ENCODE results near the gene EIF2S2. TPM values are rescaled to one million over a fixed set of nuclear protein-coding genes. Genes with fewer than 3 reads are reported as not detected.

Gene EIF2S2
- total RNA-seq, 1 experiment from 2014 or later: 121 TPM

- no peak for TF ChIP-seq ZBTB33 (IDR thresholded peaks at IDR 0.05; ENCODE audit: extremely low read depth, insufficient replicate concordance, low read length)
- no peak for TF ChIP-seq SP1 (IDR thresholded peaks at IDR 0.05; ENCODE audit: low read depth)
- no peak for TF ChIP-seq YY1 (IDR thresholded peaks at IDR 0.05; ENCODE audit: extremely low read depth, insufficient replicate concordance, low read depth, low read length)
- no peak for TF ChIP-seq JUND (IDR thresholded peaks at IDR 0.05)
- no peak for TF ChIP-seq CEBPB (IDR thresholded peaks at IDR 0.05; ENCODE audit: low read depth)
- no peak for TF ChIP-seq ZFX (IDR thresholded peaks at IDR 0.05)
- no peak for TF ChIP-seq SIN3A (IDR thresholded peaks at IDR 0.05; ENCODE audit: low read depth)
Observed at GRCh38 chr20:34122274-34122980, 10.4 kb upstream of the EIF2S2 start (continued).

- no peaks in the 10 kb centered on the region for H3K79me2 ChIP-seq (ENCODE audit: insufficient read depth, low read length)
- no peaks in the 10 kb centered on the region for H3K27me3 ChIP-seq (ENCODE audit: insufficient read depth, low read length)
Observed at GRCh38 chr20:34120213-34120612, 8.2 kb upstream of the EIF2S2 start.

More at GRCh38 chr20:34120213-34120612, 8.2 kb upstream of the EIF2S2 start:
- no peak for TF ChIP-seq CBX3 (IDR thresholded peaks at IDR 0.05; ENCODE audit: low read depth)
- TF ChIP-seq ZBTB33 (IDR thresholded peaks at IDR 0.05; ENCODE audit: extremely low read depth, insufficient replicate concordance, low read length): no peak
- TF ChIP-seq RAD21 (IDR thresholded peaks at IDR 0.05; ENCODE audit: low read depth): no peak
- TF ChIP-seq ELF1 (IDR thresholded peaks at IDR 0.05; ENCODE audit: borderline replicate concordance, low read depth): no peak
- no peak for TF ChIP-seq JUND (IDR thresholded peaks at IDR 0.05)
- H3K4me1 ChIP-seq (ENCODE audit: control insufficient read depth in 1 of 2, insufficient read depth in 2 of 2, low read length in 2 of 2): peaks cover 7 to 14% of the 10 kb centered on the region in 2 experiments; a peak in 3 of 4 replicates
- H3K36me3 ChIP-seq (ENCODE audit: control insufficient read depth in 1 of 2, insufficient read depth in 2 of 2, low read length in 2 of 2): no peaks in the 10 kb centered on the region
- ChIA-PET CTCF (no interaction called here), POLR2A (no interaction called here), RAD21 (ENCODE audit: low non-redundant PET in 1 of 2, low total read pairs in 2 of 2, uncharacterized antibody in 2 of 2, unreplicated experiment in 2 of 2) (no interaction called here)
- no peak overlapping the region for H3K9ac ChIP-seq (ENCODE audit: low read length)
- H3K9me3 ChIP-seq (ENCODE audit: control insufficient read depth in 1 of 2, insufficient read depth in 1 of 2, low read depth in 1 of 2, low read length in 2 of 2): no peaks in the 10 kb centered on the region
- H3K27ac ChIP-seq (ENCODE audit: low read depth, low read length): no peak overlapping the region
- intact Hi-C loops (cut with micrococcal nuclease): loop anchor here (10.0 kb wide), 3 partner anchors 465 to 1025 kb away; no protein-coding TSS in a partner anchor
- no peaks in the 10 kb centered on the region for H4K20me1 ChIP-seq (ENCODE audit: insufficient read depth)
- H3K9me2 ChIP-seq (ENCODE audit: insufficient read depth): no peaks in the 10 kb centered on the region
- no peak overlapping the region for H3K4me2 ChIP-seq (ENCODE audit: low read length)
- BruUV-seq (replicated peaks): no TSS peak
- DNase-seq (ENCODE audit: low read depth, low spot score) (no peak), ATAC-seq (no peak)
- H2AFZ ChIP-seq (ENCODE audit: low read depth, low read length, poor library complexity, severe bottlenecking): no peak overlapping the region
- H3K4me3 ChIP-seq (replicated peaks in 1 of 2; ENCODE audit: low read depth in 1 of 2, low read length in 2 of 2): no peak overlapping the region

All from HCT116 (cell line).